Peyer's patch (tissue), 4 donors: ENCODE results near the gene TMEM237. TPM values are rescaled to one million over a fixed set of nuclear protein-coding genes. Genes with fewer than 3 reads are reported as not detected.
A peak's percentile ranks its signal among the peaks of the same experiment; 100 is the strongest.

ENCODE experiments used
- DNase-seq, 3 donors: peaks; one replicate each; pipeline ENCODE4 v3.0.0-alpha.2; 2017 to 2019
- H3K27ac ChIP-seq, 4 donors: fragments of 200-600 bp; sonication (generic); one replicate each; pipeline ENCODE4 v1.5.1; 2016 to 2019
- H3K27me3 ChIP-seq, 2 donors: fragments of 200-600 bp; sonication (generic); one replicate each; pipeline ENCODE4 v1.5.1; 2019
- H3K36me3 ChIP-seq, 3 donors: fragments of 200-600 bp; sonication (generic); one replicate each; pipeline ENCODE4 v1.5.1; 2016 to 2019
- H3K4me1 ChIP-seq, 4 donors: fragments of 200-600 bp; sonication (generic); one replicate each; pipeline ENCODE4 v1.5.1; 2016 to 2019
- H3K4me3 ChIP-seq, 4 donors: fragments of 200-600 bp; sonication (generic); 1 replicate in 3 of 4; 2 replicates in 1 of 4; pipeline ENCODE4 v1.5.1; 2016 to 2019; ENCODE audit warnings: mild to moderate bottlenecking in 1 of 4
- H3K9me3 ChIP-seq, 4 donors: fragments of 200-600 bp; sonication (generic); one replicate each; pipeline ENCODE4 v1.5.1; 2016 to 2019; ENCODE audit warnings: mild to moderate bottlenecking in 1 of 4
- CTCF ChIP-seq, 6 experiments: fragments of 450-650 bp in 4 of 6; fragments of 200-600 bp in 2 of 6; sonication (generic) in 1 of 6; IDR thresholded peaks; one replicate each; pipeline ENCODE4 v1.5.1; 2017 to 2019; ENCODE audit warnings: antibody characterized with exemption in 6 of 6, mild to moderate bottlenecking in 3 of 6, moderate library complexity in 1 of 6
- POLR2A ChIP-seq, 2 donors: fragments of 450-650 bp; IDR thresholded peaks; one replicate each; pipeline ENCODE4 v1.5.1; 2017; ENCODE audit warnings: antibody characterized with exemption in 2 of 2, mild to moderate bottlenecking in 2 of 2, moderate library complexity in 2 of 2
- total RNA-seq, 4 donors: library from RNA; depleted of rRNA; stranded (reverse); fragments of >200 nt; gene quantifications; one replicate each; pipeline ENCODE4 v1.1.0, GENCODE V29; 2016

TMEM237 gene
- total RNA-seq, 4 donors from 2014 or later: 2.7 to 13.2 (median 6.0) TPM

GRCh38 chr2:201654616-201655384, 11.5 kb upstream of the TMEM237 start:
- H3K27me3 ChIP-seq: no peaks in the 10 kb centered on the region

GRCh38 chr2:201653221-201653620, 9.9 kb upstream of the TMEM237 start:
- Histone ChIP-seq H3K4me3 (no peak overlapping the region), H3K36me3 (no peaks in the 10 kb centered on the region), H3K9me3 (no peaks in the 10 kb centered on the region), H3K4me1 (no peaks in the 10 kb centered on the region), H3K27me3 (no peaks in the 10 kb centered on the region), H3K27ac (no peak overlapping the region)
- TF ChIP-seq CTCF (IDR thresholded peaks at IDR 0.05) (no peak), POLR2A (IDR thresholded peaks at IDR 0.05) (no peak)
- DNase-seq: no peak

More at GRCh38 chr2:201654616-201655384, 11.5 kb upstream of the TMEM237 start:
- Histone ChIP-seq H3K9me3 (no peaks in the 10 kb centered on the region), H3K4me1 (no peaks in the 10 kb centered on the region), H3K4me3 (no peak overlapping the region), H3K27ac (no peak overlapping the region), H3K36me3 (no peaks in the 10 kb centered on the region)
- TF ChIP-seq POLR2A (IDR thresholded peaks at IDR 0.05): no peak
- TF ChIP-seq CTCF (IDR thresholded peaks at IDR 0.05): no peak
- DNase-seq: no peak

GRCh38 chr2:201649442-201649841, 6.1 kb upstream of the TMEM237 start:
- Histone ChIP-seq H3K27me3 (no peaks in the 10 kb centered on the region), H3K36me3 (no peaks in the 10 kb centered on the region), H3K4me1 (no peaks in the 10 kb centered on the region), H3K4me3 (no peak overlapping the region), H3K9me3 (no peaks in the 10 kb centered on the region), H3K27ac (no peak overlapping the region)
- DNase-seq: no peak
- TF ChIP-seq CTCF (IDR thresholded peaks at IDR 0.05): no peak
- TF ChIP-seq POLR2A (IDR thresholded peaks at IDR 0.05): no peak

- Histone ChIP-seq H3K4me3 (no peak overlapping the region), H3K27me3 (no peaks in the 10 kb centered on the region), H3K4me1 (peaks cover 0 to 4% (median 0%) of the 10 kb centered on the region in 4 donors), H3K27ac (no peak overlapping the region), H3K9me3 (no peaks in the 10 kb centered on the region), H3K36me3 (no peaks in the 10 kb centered on the region)
- TF ChIP-seq CTCF (IDR thresholded peaks at IDR 0.05) (no peak), POLR2A (IDR thresholded peaks at IDR 0.05) (no peak)
- DNase-seq: no peak
Observed at GRCh38 chr2:201647431-201647830, 4.1 kb upstream of the TMEM237 start.

GRCh38 chr2:201644001-201644400, 698 bp upstream of the TMEM237 start:
- Histone ChIP-seq H3K27ac (peak overlapping the region in 1 of 4 donors; percentile 80), H3K9me3 (no peaks in the 10 kb centered on the region), H3K27me3 (no peaks in the 10 kb centered on the region), H3K4me3 (no peak overlapping the region), H3K36me3 (no peaks in the 10 kb centered on the region), H3K4me1 (peaks cover 0 to 4% (median 0%) of the 10 kb centered on the region in 4 donors)
- DNase-seq: no peak
- TF ChIP-seq POLR2A (IDR thresholded peaks at IDR 0.05) (no peak), CTCF (IDR thresholded peaks at IDR 0.05) (no peak)
